ENCODE results near the gene RBFOX2. TPM values are rescaled to one million over a fixed set of nuclear protein-coding genes. Genes with fewer than 3 reads are reported as not detected.

Gene RBFOX2
- total RNA-seq, 1 donor: 187 TPM

DNA sequence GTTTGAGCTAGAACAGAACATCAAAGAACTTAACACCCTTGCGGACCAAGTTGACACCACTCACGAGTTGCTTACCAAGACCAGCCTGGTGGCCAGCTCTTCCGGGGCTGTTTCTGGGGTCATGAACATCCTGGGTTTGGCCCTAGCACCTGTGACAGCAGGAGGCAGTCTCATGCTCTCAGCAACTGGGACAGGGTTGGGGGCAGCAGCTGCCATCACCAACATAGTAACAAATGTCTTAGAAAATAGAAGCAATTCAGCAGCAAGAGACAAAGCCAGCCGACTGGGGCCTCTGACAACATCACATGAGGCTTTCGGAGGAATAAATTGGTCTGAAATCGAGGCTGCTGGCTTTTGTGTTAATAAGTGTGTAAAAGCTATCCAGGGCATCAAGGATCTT, 302.2 kb downstream of the RBFOX2 start:
- H3K4me3 ChIP-seq (ENCODE audit: low read depth, low read length): no peak overlapping the region
- TF ChIP-seq, protein P1, sequence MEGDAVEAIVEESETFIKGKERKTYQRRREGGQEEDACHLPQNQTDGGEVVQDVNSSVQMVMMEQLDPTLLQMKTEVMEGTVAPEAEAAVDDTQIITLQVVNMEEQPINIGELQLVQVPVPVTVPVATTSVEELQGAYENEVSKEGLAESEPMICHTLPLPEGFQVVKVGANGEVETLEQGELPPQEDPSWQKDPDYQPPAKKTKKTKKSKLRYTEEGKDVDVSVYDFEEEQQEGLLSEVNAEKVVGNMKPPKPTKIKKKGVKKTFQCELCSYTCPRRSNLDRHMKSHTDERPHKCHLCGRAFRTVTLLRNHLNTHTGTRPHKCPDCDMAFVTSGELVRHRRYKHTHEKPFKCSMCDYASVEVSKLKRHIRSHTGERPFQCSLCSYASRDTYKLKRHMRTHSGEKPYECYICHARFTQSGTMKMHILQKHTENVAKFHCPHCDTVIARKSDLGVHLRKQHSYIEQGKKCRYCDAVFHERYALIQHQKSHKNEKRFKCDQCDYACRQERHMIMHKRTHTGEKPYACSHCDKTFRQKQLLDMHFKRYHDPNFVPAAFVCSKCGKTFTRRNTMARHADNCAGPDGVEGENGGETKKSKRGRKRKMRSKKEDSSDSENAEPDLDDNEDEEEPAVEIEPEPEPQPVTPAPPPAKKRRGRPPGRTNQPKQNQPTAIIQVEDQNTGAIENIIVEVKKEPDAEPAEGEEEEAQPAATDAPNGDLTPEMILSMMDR (IDR thresholded peaks at IDR 0.05; ENCODE audit: insufficient read depth, low read length): no peak
- DNase-seq (ENCODE audit: low read depth): no peak

- H3K4me3 ChIP-seq (ENCODE audit: low read depth, low read length): no peak overlapping the region
- no peak for DNase-seq (ENCODE audit: low read depth)
- TF ChIP-seq, protein P1 (IDR thresholded peaks at IDR 0.05; ENCODE audit: insufficient read depth, low read length): no peak
Observed at GRCh38 chr22:35725521-35725920, 303.1 kb downstream of the RBFOX2 start.

DNA sequence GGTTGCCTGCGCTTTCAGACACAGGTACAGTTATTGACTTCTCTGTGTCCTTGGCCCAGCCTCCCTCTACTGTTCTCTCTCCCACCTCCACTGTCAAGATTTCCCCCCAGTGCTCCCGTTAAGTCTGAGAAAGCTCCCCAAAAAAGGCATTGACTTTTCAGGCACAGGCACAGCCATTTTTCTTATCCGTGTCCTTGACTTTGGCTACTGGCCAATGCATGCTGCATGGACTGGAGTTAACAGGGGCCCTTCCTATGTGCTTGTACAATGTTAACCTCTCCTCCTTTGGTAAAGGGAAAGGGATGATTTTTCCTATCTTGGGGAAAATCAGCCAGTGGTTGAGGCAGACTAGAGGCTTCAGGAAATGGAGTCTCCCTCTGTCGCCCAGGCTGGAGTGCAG, 306.7 kb downstream of the RBFOX2 start:
- TF ChIP-seq, protein P1 (IDR thresholded peaks at IDR 0.05; ENCODE audit: insufficient read depth, low read length): no peak
- no peak for DNase-seq (ENCODE audit: low read depth)

GRCh38 chr22:35719212-35719875, 309.3 kb downstream of the RBFOX2 start:
- no peak for DNase-seq (ENCODE audit: low read depth)
- TF ChIP-seq, protein P1 (IDR thresholded peaks at IDR 0.05; ENCODE audit: insufficient read depth, low read length): peak; percentile 4
- no peak overlapping the region for H3K4me3 ChIP-seq (ENCODE audit: low read depth, low read length)

More for the DNA sequence above, 306.7 kb downstream of the RBFOX2 start:
- H3K4me3 ChIP-seq (ENCODE audit: low read depth, low read length): no peak overlapping the region

- DNase-seq (ENCODE audit: low read depth): no peak
- H3K4me3 ChIP-seq (ENCODE audit: low read depth, low read length): no peak within 1 kb of the TSS
- TF ChIP-seq, protein P1 (IDR thresholded peaks at IDR 0.05; ENCODE audit: insufficient read depth, low read length): no peak
Observed at GRCh38 chr22:35717572-35717971, 311.1 kb downstream of the RBFOX2 start, which contains the start of gene APOL5. APOL5 (plus strand) TSS chr22:35717872; CDS start chr22:35717872, 0 bp downstream.

DNA sequence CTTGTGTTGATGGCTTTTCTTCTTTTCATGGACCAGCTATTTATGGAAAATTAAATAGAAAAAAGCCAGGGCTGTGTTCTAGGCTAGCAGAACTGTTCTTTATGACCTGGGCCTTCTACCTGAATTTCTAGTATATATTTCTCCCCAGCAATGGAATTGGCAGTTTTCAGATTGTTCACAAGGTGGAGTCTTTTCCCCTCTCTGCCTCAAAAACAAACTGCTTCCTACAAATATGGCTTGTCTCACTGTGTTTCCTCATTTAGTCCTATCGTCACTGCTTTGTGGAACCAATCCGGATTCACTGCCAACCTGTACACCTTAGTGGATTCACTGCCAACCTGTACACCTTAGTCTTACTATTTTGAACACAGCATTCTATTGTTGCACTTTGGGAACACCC, 316.0 kb downstream of the RBFOX2 start:
- H3K4me3 ChIP-seq (ENCODE audit: low read depth, low read length): no peak overlapping the region
- TF ChIP-seq, protein P1 (IDR thresholded peaks at IDR 0.05; ENCODE audit: insufficient read depth, low read length): no peak
- DNase-seq (ENCODE audit: low read depth): no peak

GRCh38 chr22:35711336-35711735, 317.3 kb downstream of the RBFOX2 start:
- H3K4me3 ChIP-seq (ENCODE audit: low read depth, low read length): no peak overlapping the region
- no peak for DNase-seq (ENCODE audit: low read depth)
- TF ChIP-seq, protein P1 (IDR thresholded peaks at IDR 0.05; ENCODE audit: insufficient read depth, low read length): no peak
